A549 treated with ZK216348 at 1 μM for 4 hours (cell line): ENCODE data around the gene SYNPO2. TPM values are rescaled to one million over a fixed set of nuclear protein-coding genes. Genes with fewer than 3 reads are reported as not detected.

Experiments used
- total RNA-seq: library from RNA; stranded (reverse); fragments of 200-300 nt; extraction: Qiagen RNA extraction; gene quantifications from 5 replicates; pipeline ENCODE4 v1.2.3, GENCODE V29; 2022; ENCODE audit warnings: low read depth

Gene SYNPO2
- total RNA-seq = 0.98 to 1.7 TPM (median 1.1 TPM) in 5 replicates

GRCh38 chr4:118888666-118889311 lies at the start of gene SYNPO2:
TSS of gene SYNPO2 (plus strand) at chr4:118888854. CDS start at chr4:118889037, 183 bp downstream.

Other genes starting within 250 kb of the SYNPO2 start
- 12.5 to 25.4 TPM (median 16.9 TPM) in 5 replicates for gene METTL14, start 203.5 kb upstream of the SYNPO2 start, total RNA-seq
- 13.6 to 17.3 TPM (median 16.6 TPM) in 5 replicates for gene SEC24D, start 52.7 kb upstream of the SYNPO2 start, total RNA-seq
- not detected in 5 replicates for gene MYOZ2, start 247.0 kb downstream of the SYNPO2 start, total RNA-seq